ENCODE data around the gene KRT33A.
"Not testable (repeated sequence)": the region's sequence is repeated elsewhere in the genome, so short reads cannot be mapped to it uniquely, and the experiment has no call there.

Gene KRT33A

DNA sequence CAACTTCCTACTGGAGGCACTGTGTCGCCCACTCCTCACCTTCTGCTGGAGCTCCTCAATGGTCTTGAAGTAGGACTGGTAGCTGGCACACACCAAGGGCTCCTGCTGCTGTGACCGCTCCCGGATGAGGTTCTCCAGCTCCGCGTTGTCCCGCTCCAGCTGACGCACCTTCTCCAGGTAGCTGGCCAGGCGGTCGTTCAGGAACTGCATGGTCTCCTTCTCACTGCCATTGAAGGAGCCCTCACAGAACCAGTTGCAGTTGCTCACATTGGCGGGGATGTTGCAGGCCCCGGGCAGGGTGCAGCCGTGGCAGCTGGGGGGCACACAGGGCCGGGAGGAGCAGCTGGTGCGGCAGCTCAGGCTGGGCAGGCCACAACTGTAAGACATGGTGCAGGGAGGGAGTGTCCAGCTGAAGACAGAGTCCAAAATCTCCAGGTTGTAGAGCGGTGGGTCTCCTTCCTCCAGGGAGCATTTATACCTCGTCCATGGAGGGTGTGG, at the start of gene KRT33A:
Gene KRT33A (minus strand): TSS at position 448 of the 498 bp plus-strand sequence. CDS start 61 bp downstream, at position 387.
- not testable (repeated sequence) for DNase-seq

DNA sequence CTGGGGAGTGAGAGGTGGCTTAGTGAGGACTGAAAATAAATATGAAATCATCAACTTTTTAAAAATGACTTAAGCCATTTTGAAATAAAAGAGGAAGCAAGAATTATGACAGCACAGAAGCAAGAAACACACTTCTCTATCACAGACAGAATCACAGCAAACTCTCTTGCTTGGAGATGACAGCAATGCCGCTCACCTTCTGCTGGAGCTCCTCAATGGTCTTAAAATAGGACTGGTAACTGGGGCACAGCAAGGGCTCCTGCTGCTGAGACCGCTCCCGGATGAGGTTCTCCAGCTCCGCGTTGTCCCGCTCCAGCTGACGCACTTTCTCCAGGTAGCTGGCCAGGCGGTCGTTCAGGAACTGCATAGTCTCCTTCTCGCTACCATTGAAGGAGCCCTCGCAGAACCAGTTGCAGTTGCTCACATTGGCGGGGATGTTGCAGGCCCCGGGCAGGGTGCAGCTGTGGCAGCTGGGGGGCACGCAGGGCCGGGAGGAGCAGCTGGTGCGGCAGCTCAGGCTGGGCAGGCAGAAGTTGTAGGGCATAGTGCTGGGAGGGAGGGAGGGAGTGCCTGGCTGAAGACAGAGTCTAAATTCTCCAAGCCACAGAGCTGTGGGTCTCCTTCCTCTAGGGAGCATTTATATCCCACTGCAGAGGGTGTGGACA, 46.5 kb upstream of the KRT33A start, which contains the start of gene KRT31:
Gene KRT31 (minus strand): TSS at position 613 of the 665 bp plus-strand sequence. CDS start 69 bp downstream, at position 544.
- no peak for DNase-seq

GRCh38 chr17:41396340-41396739, 45.7 kb upstream of the KRT33A start:
- no peak for DNase-seq

GRCh38 chr17:41395611-41396010, 45.0 kb upstream of the KRT33A start:
- DNase-seq, result no peak

DNA sequence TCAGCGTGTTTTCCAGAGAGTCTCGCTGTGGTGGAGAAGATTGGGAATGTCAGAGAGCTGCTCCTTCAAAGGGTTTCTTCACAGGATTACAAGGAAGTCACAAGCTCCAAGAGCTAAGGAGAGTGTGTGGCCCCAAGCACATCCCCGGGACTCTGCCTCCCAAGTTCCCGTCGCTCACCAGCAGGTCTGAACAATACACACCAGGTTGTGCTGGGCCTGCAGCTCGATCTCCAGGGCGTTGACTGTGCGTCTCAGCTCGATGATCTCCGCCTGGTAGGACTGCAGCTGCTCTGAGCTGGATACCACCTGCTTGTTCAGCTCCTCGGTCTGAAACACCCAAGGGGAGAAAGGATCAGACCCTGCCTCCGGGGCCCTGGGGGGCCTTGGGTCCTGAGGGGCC, 44.4 kb upstream of the KRT33A start:
- not testable (repeated sequence) for DNase-seq

GRCh38 chr17:41394254-41394996, 43.8 kb upstream of the KRT33A start:
- DNase-seq, result no peak

DNA sequence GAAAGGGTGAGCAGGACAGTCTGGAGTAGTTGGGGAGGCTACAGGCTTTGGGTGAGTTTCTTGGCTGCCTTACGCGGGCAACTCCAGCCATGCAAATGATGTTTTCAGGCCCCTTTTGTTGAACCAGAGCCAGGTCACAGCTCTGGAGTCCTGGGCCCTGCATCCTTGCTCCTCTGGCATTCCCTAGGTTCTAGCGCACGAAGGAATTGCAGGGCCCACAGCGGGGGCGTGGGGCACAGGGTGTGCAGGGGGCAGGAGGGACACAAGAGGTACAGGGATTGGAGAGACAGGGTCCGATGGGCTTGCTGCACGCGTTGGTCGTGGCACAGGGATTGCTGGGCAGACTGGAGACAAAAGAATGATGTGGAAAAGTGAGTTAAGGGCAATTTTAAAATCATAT, 43.2 kb upstream of the KRT33A start:
- no peak for DNase-seq

DNA sequence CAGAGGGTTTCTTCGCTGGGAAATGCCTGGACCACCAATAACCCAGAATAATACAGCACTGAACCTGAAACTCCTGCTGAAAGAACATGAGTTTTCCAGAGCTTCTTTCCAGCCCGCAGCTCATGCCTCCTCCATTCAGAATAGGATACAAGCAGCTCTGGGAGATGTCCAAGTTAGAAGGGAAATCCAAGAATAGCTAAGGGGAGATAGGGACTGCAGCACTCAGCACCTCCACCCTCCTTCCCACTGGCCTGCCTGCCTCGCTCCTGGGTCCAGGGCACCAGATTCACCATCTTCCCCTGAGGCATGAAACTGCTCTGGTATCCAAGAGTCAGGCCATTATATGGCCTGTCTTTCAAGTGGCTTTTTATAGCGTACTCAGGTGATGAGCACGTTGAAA, 42.7 kb upstream of the KRT33A start:
- DNase-seq, result no peak

DNA sequence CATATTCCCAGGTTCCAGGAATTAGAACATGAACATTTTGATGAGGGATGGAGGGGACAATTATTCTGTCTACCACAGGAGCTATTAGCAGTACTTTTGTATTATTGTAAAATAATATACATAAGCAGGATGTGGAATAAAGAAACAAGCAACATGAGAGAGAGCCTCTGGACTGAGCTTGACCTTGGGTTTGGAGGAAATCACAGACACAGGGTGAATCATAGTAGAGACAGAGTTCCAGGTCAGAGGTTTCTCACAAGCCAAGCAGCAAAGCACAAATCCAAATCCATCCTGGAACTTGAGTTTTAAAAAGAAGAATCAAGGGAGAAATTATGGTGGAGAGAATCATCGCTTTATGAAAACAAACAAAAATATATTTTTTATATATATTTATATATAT, 41.6 kb upstream of the KRT33A start:
- no peak for DNase-seq

DNA sequence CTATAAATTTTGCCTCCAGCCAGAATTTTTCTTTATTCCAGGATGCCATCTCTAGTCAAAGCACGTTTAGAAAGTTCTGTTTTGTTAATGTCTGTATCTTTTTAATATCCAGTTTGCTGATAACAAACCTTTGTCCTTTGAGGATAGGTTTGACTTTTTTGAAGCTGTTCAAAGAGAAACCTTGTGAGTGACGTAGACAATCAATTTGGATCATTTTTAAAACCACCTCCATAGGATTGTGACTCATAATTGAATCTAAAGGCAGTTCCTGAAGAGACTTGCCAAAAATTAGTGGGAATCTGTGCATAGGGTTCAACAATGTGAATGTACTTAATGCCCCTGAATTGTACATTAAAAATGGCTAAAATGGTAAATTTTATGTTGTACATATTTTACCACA, 40.9 kb upstream of the KRT33A start:
- DNase-seq, result no peak

GRCh38 chr17:41390411-41390938, 39.8 kb upstream of the KRT33A start:
- no peak for DNase-seq

DNA sequence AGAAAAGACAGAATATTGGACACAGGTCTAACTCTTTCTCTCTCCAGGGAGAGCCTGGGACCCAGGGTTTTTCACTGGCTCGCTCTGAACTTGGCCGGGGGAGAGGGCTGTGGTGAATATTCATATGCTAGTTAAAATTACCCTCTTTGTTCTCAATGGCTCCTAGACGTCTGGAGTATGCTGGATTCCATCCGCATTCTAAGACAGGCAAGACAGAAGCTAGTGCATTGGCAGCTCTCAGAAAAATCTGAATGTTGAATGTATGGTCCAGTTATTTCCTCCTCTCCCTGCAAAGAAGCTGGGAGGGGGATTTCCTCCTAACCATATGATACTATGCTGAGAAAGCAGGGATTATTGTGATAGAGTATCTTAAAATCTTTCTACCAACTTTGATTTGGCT, 37.0 kb upstream of the KRT33A start:
- no peak for DNase-seq

GRCh38 chr17:41386227-41386626, 35.6 kb upstream of the KRT33A start:
- no peak for DNase-seq

DNA sequence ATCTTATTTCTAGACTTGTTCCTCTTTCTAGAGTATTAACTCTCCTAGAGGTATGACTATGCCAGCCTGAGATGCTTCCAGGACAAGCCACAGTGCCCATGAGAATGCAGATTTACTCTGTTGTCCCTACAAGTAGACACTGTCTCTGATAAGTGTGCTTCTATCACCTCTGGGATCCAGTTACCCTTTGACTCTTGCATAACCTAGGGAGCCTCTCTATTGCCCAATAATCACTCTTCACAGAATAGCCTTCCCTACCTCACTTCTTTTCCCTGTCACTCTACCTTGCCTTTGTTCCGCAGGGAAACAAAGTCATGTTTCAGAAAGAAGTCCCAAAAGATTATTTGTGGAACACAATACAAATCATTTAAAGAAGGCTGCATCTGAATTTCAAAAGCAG, 33.1 kb upstream of the KRT33A start:
- DNase-seq, result no peak

DNA sequence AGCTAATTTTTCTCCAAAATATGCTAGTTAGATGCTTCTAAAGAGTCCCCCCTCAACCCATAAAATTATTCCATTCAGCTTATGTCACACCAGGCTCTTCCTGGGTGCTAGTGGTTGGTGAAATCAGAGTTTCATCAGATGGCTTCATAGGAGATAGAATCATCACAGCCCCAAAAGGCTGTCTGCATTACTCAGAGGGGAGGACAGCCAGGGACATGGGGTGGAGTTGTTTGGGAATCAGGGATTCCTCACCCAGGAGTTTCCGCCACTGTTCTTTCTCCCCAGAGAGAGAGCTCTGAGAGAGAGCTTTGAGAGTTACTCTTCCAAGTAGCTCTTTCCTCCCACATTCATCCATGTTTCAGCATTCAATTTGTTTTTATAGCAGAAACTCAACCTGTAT, 31.8 kb upstream of the KRT33A start:
- no peak for DNase-seq

- DNase-seq, result not testable (repeated sequence)
These were observed 31.3 kb upstream of the KRT33A start, which contains the start of gene KRT34 for GRCh38 chr17:41381943-41382342. Gene KRT34, minus strand, starts transcription at chr17:41382306. Its CDS starts 60 bp downstream, at chr17:41382246.

GRCh38 chr17:41380091-41380490, 29.5 kb upstream of the KRT33A start:
- not testable (repeated sequence) for DNase-seq

DNA sequence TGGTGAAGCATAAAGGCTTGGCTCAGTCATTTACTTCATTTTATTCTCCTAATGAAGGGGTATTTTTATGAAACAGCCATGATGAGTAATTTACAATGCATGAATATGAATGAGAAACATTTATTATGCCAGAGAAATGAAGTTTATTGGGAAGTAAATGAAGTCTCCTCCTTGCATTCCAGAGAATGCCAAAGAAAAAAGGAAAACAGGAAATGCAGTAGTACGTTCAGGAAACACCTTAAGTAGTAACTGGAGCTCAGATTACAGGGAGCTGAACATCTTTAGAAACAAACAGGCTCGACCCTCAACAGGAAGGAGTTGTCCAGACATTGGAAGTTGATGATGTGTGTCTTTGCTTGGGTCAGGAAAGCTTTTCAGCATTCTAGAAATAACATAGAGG, 26.9 kb upstream of the KRT33A start:
- no peak for DNase-seq

DNA sequence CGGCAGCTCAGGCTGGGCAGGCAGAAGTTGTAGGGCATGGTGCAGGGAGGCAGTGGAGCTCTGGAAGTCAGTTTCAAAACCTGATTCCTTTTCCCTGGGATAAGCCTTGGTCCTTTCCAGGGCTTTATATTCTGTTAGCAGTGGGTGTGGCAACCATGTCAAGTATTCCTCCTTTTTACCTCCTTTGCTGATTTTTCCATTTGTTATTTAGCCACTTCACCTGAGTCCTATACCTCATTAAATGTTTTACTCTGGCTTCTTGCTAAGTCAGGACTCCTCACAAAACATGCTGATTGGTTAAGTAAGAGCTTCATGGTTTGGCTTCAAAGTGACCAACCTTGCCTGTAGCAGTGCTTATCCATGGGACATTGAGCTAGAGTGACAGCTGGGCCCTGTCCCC, 19.1 kb upstream of the KRT33A start, which contains the start of gene KRT33B:
Gene KRT33B (minus strand): TSS at position 101 of the 400 bp plus-strand sequence. CDS start 63 bp downstream, at position 38.
- no peak for DNase-seq

- no peak for DNase-seq
These were observed 18.4 kb upstream of the KRT33A start for GRCh38 chr17:41369023-41369422.

DNA sequence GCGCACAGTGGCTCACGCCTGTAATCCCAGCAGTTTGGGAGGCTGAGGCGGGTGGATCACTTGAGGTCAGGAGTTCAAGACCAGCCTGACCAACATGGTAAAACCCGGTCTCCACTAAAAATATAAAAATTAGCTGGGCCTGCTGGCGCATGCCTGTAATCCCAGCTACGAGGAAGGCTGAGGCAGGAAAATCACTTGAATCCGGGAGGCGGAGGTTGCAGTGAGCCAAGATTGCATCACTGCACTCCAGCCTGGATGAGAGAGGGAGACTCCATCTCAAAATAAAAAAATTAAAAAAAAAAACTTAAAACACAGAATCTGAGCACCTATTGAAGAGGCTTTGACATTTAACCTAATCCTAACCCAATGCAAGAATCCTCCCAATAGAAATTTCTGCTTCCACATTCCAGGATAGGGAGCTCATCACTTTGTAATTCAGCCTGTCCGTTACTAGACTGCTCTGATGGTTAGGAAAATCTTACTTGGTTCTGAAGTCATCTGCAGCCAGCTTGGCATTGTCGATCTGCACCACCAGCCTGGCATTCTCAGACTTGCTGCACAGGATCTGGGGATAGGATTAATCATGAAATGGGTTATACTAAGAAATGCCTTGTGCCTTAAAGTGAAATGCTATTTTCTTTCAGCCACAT, 16.9 kb upstream of the KRT33A start:
- no peak for DNase-seq

- no peak for DNase-seq
These were observed 15.4 kb upstream of the KRT33A start for GRCh38 chr17:41366070-41366469.

DNA sequence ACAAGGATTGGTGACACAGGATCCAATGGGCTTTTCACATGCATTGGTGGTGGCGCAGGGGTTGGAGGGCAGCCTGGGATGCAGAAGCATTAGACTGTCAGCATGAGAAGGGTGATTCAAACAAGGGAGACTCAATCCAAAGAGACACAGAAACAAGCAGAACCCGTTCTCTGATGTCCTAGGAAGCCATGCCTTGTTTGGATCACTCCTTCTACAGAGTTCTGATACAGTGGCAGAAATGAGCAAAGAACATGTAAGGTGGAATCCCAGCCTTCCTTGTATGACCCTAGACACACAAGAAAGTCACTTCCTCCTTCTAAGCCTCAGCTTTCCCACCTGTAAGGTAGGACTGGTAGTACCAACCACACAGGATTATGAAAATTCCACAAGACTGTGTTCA, 13.3 kb upstream of the KRT33A start:
- DNase-seq, result no peak
